CD4-positive, alpha-beta T cell treated with Interleukin-15 for 4 hours (primary cell): ENCODE data around the gene CEMIP2.
"Not testable (repeated sequence)": the region's sequence is repeated elsewhere in the genome, so short reads cannot be mapped to it uniquely, and the experiment has no call there.

Source experiments
- DNase-seq: peaks from one replicate; pipeline ENCODE4 v3.0.0-alpha.2; 2020; ENCODE audit warnings: low spot score

Gene CEMIP2

DNA sequence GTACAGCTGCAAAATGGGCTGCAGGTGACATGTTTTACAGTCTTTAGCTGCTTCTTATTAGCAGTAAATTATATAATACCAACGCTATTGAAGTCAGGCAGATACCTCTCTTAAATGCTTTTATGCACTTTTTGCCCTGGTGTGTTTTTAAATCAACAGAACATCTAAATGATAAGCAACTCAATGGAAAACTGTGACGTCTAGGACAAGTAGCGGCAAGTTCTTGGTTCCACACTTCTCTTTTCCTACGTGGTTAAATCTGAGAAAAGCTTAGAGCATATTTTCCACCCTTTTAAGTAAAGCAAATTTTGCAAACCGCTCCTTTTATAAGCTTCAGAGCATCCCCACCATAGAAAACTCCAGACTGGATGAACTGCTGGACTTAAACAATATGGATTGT is 58.1 kb downstream of the CEMIP2 start:
- DNase-seq: no peak

DNA sequence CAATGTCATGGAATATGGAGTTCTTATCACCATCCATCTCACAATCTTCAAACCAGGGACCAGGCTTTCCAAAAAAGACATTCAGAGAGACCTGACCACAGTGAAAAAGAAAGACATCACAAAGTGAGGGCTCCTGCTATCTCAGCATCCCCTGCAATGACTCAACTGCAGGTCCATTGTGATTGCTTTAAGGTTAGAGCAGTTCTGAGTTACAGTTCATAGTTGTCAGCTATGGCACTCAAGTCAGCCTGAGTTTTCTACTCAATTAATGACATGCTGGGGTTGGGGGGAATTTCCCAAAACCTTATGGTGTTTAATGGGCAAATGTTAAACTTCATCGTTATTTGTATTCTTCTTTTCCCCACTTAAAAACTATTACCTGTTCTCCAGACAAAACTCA is 58.9 kb downstream of the CEMIP2 start:
- DNase-seq: no peak

DNA sequence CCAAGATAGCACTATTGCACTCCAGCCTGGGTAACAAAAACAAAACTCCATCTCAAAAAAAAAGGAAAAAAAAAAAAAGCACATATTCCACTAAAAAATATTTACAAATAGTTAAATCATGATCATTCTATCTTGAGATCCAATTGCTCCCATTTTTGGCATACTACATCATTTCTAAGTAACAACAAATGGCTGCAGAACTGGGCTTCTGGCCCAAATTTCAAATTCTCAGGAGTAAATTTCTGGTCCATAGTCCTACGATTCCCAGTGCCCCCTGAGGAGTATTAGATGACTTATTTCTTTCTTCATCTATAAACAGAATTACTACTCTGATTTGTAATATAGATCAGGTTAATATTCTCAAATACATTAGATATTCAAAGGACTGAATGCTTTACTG is 62.1 kb downstream of the CEMIP2 start:
- no peak for DNase-seq

DNA sequence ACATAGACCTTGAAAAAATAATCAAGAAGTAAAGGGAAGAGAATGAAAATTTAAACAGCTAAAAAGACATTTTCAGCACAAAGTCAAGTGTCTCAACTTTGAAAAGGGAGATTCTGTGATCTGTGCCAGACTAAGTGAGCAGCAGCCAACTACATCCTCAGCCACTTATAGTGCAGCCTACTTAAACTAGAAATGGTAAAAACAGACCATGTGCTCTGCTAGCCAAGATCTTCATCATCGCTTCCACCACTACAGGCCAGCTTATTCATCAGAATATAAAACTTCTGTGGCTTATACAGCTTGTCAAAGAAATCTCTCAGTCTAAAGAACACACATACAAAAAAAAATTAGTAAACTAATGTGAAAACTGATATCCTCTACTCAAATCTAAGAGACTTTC is 63.5 kb downstream of the CEMIP2 start:
- no peak for DNase-seq

DNA sequence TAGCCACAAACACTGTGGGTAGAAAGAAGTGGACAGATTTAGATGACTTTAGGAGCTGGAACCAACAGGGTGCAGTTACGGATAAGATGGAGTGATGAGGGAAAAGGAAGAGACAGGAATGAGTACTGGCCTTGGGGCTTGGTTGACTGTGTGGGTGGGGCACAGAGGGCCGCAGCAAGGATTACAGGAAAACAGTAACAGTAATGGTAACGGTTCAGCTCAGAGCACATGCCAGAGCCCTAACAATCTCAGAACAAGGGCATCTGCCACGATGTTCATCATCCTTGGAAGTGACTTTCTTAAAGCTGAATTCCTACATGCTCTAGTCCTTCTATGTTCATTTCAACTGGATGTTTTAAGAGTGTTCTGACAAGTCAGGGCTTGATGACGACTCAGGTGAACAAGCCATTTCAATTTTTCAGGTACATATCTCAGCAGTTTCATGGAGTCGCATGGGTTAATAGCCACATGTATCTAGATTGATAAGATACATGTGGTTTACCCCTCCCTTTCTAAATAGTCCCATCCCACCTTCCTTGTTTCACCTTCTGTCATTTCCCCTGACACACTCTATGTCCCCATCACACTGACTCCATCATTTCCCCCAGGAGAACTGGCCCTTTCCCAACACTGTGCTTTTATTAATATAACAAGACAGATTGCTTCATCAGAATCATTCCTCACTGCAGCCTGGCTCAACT is 65.0 kb downstream of the CEMIP2 start:
- no peak for DNase-seq

DNA sequence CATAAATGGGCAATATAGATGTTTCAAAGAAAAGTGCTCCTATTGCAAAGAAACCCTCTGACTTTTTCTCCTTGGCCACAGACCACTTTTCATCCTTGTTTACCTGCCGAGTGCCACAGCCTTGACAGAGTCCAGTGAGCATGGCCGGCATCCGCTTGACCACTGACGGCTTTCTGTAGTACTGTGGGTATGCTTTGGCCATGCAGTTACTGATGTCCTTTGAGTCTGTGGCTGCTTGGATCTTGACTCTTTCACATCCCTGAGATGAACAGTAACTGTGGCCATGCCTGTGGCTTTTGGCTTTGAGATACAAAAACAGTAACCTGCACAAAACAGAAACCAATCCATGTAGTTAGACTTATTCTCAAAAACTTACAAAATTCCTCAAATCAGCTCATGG is 70.4 kb downstream of the CEMIP2 start:
- no peak for DNase-seq

DNA sequence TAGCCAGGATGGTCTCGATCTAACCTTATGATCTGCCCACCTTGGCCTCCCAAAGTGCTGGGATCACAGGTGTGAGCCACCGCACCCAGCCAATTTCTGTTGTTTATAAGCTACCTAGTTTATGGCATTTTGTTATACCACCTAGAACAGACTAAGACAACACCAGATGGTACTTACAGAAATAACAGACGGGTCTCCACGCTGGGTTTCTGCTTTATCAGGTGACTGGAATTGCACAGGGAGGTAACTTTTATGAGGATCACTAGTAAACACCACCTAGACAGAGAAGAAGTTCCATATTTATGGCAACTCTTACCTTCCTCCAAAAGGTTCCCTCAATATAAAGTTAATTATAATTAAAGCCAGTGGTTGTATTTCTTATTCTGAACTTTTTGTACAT is 74.0 kb downstream of the CEMIP2 start:
- no peak for DNase-seq

DNA sequence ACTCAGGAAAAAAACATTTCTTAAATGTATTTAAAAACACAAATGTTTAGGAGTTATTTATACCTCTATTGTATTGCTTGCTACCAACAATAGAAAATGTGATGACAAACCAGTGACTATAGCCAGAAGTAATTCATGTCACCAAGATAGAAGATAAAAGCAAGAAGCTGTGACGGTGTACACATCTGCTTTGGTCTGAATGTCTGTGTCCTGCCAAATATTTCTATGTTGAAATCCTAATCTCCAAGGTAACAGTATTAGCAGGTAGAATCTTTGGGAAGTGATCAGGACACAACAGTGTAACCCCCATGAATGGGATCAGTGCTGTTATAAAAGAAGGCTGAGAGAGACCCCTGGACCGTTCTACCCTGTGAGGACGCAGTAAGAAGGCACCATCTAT is 74.7 kb downstream of the CEMIP2 start:
- DNase-seq: no peak

DNA sequence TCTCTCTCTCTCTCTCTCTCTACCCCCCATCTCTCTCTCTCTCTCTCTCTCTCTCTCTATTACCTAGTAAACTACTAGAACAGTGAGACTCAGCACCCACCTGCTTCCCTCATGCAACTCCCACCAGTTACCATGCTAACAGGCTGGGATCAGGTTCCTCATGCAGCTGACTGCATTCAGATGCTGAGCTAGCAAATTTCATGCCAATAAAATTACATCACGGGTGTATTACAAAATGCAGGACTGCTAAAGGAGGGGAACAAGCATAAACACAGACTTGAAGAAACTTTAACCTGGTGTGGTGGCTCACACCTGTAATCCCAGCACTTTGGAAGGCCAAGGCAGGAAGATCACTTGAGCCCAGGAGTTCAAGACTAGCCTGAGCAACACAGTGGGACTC is 76.0 kb downstream of the CEMIP2 start:
- no peak for DNase-seq

DNA sequence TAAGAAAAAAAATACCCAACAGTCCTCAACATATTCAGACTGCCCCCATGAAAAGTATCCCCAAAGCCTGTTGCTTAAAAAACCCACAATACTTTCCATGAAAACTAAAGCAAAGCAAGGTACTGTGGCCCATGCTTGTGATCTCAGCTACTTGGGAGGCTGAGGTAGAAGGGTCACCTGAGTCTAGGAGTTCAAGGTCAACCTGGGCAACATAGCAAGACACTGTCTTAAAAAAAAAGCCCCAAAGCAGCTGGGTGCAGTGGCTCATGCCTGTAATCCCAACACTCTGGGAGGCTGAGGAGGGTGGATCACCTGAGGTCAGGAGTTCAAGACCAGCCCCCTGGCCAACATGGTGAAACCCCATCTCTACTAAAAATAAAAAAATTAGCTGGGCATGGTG is 76.7 kb downstream of the CEMIP2 start:
- DNase-seq: not testable (repeated sequence)

DNA sequence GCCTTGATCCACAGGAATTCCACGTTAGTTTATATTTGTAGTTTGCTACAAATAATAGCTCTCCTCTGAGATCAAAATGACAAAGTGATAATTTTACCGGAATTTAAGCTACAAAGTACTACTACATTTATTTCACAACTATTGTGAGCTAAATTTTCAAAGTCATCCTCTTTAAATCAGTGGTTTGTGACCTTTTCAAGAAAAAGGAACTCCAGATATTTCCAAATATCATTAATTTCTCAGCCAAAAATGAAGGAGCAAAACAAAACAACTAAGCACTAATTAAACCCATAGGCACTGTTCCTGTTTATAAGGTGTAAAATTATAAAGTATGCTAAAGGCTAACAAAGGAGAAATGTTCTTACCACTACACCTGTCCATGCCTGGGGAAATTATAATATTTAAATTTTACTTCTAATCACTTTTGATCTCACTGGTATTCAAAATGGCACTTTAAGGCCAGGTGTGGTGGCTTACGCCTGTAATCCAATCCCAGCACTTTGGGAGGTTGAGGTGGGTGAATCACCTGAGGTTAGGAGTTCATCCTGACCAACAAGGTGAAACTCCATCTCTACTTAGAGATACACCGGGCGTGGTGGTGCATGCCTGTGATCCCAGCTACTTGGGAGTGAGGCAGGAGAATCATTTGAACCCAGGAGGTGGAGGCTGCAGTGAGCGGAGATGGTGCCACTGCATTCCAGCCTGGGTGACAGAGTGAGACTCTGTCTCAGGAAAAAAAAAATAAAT is 77.5 kb downstream of the CEMIP2 start:
- DNase-seq: no peak

DNA sequence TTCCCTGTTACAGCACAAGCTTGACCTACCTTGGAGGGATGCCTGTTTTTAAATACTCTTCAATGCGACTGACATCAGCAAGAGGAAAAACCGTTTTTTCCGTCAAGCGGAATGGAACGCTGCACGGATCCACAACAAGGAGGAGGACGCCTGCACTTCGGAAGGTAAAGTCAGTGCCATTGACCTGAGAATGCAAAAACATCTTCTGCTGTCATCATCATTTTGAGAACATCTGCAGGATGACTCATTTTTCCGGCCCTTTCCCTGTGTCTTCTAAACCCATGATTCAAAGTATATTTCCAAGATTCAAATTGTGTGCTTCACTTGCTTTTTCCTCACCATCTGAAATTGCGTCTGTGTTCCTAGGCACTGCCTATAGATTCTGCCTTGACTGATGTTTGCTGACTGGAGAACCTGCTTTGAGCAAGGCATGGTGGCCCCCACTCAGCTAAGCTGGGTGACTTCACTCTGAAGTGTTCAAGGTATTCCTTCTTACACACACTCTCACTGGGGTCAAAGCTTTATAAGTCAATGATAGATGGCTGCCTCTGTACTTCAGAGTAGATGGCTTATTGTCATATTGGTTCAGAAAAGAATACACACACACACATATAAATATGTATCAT is 78.1 kb downstream of the CEMIP2 start:
- no peak for DNase-seq

DNA sequence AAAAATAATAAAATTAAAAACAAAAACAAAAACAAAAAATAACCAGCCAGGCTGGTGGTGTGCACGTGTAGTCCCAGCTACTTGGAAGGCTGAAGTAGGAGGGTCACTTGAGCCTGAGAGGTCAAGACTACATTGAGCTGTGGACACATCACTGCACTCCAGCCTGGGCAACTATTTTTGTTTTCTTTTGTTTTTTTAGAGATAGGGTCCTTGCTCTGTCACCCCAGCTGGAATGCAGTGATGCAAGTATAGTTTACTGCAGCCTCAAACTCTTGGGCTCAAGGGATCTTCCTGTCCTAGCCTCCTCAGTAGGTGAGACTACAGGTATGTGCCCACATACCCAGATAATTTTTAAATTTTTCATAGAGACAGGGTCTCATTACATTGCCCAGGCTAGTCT is 80.6 kb downstream of the CEMIP2 start:
- no peak for DNase-seq

DNA sequence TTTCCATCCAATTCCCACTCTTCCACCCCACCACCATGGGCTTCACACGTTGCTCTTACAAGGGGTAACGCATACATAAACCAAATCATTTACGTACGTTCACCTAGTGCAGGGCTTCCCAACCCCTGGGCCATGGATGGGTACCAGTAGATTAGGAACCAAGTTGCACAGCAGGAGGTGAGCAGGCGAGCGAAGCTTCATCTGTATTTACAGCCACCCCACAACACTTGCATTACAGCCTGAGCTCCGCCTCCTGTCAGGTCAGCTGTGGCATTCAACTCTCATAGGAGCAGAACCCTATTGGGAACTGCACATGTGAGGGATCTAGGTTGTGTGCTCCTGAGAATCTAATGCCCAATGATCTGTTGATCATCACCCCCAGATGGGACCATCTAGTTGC is 82.3 kb downstream of the CEMIP2 start:
- DNase-seq: no peak

DNA sequence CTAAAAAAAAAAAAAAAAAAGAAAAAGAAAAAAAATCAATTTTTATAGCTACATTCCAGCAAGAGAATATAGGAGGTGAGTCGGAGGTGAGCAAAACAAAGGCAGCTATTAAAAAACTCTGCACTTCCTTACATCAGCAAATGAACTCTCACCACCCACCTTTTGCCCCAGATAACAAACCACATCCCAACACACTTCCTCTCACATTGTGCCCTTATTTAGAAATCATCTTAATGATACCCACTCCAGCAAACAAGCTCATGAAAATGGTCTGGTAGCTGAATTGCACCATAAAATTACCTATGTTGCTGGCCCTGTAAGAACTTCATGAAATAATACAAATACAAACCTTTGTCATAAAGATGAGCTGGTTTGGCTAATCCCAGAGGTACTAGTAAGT is 82.9 kb downstream of the CEMIP2 start:
- peak; percentile 54 for DNase-seq

DNA sequence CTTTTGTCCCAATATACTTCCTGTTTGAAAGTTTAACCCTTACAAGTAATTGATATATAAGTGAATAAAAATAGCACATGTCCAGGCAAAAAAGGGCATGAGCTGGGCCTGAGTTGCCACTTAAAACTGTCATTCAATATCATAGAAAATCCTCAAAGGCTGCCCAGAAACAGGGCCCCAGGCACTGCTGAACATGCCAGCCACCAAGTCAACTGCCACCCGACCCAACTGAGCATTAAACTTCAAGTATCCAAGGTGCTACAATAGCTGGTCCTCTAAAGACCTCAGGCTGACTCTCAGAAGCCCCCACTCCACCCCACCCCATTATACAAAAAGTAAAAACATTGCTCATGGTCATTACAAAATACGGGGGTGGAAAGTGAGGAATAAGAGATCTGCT is 83.7 kb downstream of the CEMIP2 start:
- no peak for DNase-seq

DNA sequence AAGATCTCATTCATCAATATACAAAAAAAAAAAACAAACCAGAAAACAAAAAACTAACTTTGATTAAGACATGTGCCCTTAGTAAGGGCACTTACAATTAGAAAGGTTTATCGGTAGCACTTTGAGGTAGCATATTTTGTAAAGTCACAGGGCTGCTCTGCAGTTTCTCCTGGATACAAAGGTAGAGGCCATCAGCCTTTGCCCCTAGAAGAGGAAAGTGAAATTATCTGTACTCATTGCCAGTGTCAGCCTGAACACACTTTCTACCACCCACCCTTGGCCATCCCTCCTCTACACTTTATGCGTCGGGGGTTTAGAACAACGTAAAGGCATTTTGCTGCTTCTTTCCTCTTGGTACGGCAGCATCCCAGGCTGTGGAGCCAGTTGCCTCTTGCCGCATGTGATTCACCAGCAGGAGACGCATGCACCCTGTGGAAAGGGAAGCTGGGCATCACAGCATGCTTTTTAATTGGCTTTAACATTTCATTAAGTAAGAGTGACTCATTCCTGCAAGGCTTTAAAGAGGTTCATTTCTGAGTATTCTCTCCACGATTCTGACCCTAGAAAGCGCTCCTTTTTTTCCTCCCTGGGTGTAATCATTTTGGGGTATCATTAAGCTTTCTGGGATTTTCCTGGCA is 84.6 kb downstream of the CEMIP2 start:
- no peak for DNase-seq

DNA sequence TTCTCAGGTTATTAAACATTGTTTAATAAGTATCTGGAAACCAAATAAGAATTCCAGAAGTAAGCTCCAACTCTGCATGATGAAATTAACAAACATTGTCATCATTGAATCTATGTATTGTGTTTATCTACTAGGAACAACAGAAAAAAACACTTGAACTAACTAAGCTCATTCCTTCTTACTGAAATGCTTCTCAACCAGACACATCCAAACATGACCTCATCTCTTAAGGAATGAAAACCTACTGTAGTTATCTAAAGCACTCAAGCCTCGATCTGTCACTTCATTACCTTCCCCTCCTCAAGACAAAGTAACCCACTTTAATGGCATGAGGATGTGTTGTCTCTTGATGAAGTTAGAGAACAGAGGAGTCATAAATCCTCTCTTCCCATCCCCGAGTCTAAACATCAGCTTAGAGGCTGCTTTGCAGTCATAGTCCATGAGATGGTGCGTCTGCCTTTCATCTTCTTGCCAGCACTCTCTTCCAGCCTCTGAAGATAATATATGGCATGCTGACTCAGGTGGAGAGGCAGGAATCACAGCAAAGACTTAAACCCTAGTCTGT is 86.5 kb downstream of the CEMIP2 start:
- DNase-seq: no peak

DNA sequence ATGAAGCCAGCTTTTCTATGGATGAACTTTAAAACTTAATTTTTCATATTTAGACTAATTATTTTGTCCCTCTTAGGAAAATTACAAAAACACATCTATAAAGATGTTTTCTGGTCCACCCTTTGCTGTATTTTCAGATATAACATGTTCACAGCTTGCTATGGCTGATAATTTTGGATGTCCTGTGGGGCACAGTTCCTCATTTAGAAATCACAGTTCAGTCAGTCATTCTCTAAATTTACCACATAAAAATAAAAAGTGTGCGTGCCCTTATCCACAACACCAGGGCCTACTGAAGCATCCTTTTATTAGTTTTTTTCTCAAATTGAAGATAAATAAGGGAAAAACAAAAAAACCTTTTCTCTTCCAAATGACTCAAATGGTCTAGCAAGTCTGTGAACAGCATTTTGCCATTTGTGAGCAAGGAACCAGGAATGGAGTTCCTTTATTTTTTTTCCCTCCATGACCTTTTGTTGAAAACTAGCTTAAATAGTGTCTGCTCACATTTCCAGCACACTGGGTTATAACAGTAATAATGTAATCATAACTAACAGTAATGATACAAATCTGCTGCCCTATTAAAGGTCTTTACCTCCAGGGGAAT is 87.1 kb downstream of the CEMIP2 start:
- DNase-seq: no peak

DNA sequence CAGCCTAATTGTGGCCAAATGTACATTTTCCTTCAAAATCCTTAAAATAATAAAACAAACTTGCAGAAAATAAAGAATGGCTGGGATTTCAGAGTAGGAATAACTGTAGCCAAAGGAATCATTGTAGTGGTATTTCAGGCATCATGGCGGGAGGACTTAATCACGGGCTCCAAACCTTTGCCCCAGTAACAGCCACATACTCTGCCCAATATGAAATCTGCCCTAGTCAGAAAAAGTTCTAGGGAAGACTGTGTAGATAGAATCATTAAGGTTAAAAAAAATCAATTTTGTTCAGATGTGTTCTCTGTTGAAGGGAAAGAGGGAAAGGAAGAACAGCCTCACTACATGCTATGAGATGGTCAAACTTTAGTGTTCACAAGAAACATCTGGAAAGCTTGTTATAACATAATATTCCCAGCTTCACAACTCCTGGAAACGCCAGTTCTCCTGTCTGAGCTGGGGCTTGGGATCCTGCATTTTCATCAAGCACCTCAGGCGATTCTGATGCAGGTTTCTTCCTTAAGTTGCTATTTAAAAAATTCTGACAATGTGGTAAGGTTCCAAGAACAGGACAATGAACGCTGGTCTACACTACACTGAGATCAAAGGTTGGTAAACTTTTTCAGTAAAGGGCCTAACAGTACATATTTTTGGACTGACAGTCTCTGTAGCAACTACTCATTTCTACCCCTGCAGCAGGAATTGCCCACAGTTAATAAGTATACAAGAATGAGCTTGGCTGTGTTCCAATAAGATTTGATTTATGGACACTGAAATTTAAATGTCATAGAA is 87.9 kb downstream of the CEMIP2 start:
- no peak for DNase-seq

DNA sequence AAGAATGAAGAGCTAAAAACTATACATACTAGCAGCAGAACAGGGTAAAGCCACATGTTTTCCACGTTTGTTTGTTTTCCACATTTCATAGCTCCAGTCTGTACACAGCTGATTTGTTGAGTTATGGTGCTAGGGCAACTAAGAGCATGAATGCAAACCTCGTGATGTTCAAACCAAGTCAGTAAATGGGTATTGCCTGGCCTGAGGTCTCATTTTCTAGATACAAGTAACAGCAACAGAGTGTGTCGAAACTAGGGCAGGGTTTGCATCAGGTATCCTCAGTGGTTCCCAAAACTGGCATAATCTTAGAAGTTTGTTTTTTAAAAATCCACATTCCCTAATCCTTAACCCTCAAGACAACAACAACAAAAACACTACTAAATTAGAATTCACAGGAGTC is 89.3 kb downstream of the CEMIP2 start:
- DNase-seq: no peak
